Mesenteric fat pad (tissue), 1 donor: Measurements from ENCODE around the gene ZDHHC13. TPM values are rescaled to one million over a fixed set of nuclear protein-coding genes. Genes with fewer than 3 reads are reported as not detected.
"Not testable (repeated sequence)": the region's sequence is repeated elsewhere in the genome, so short reads cannot be mapped to it uniquely, and the experiment has no call there.

Source experiments
- DNase-seq: peaks from one replicate; pipeline ENCODE4 v3.0.0-alpha.2; 2020; ENCODE audit warnings: low spot score
- total RNA-seq: library from RNA; stranded (reverse); fragmentation: NEBNext Ultra II Directional; extraction: Animal tissue kit (Norgen Biotek cat#: 25700); gene quantifications from one replicate; pipeline ENCODE4 v1.2.1, GENCODE V29; 2021
- donor health status: DM: yes; HTN: yes; CAD: no.

Gene ZDHHC13
- total RNA-seq, 1 donor from 2014 or later: 6.5 TPM

- DNase-seq: no peak
Measured at GRCh38 chr11:19100885-19101284, 16.1 kb upstream of the ZDHHC13 start.

GRCh38 chr11:19101796-19102520, 15.0 kb upstream of the ZDHHC13 start:
- no peak for DNase-seq

GRCh38 chr11:19102521-19102900, 14.5 kb upstream of the ZDHHC13 start:
- DNase-seq: no peak

- DNase-seq: no peak
Measured at GRCh38 chr11:19105011-19105410, 12.0 kb upstream of the ZDHHC13 start.

GRCh38 chr11:19107125-19107524, 9.8 kb upstream of the ZDHHC13 start:
- no peak for DNase-seq

GRCh38 chr11:19110295-19110694, 6.7 kb upstream of the ZDHHC13 start:
- DNase-seq: no peak

- DNase-seq: no peak
Measured at GRCh38 chr11:19111809-19112208, 5.2 kb upstream of the ZDHHC13 start.

GRCh38 chr11:19116276-19116970, 545 bp upstream of the ZDHHC13 start:
- DNase-seq: no peak

GRCh38 chr11:19117760-19118097, 761 bp downstream of the ZDHHC13 start:
- DNase-seq: no peak

GRCh38 chr11:19121646-19122045, 4.7 kb downstream of the ZDHHC13 start:
- no peak for DNase-seq

GRCh38 chr11:19122960-19123615, 6.1 kb downstream of the ZDHHC13 start:
- no peak for DNase-seq

- DNase-seq: not testable (repeated sequence)
Measured at GRCh38 chr11:19126562-19127325, 9.8 kb downstream of the ZDHHC13 start.

GRCh38 chr11:19134004-19134403, 17.0 kb downstream of the ZDHHC13 start:
- DNase-seq: no peak

GRCh38 chr11:19136884-19137283, 19.9 kb downstream of the ZDHHC13 start:
- not testable (repeated sequence) for DNase-seq

GRCh38 chr11:19145319-19145718, 28.4 kb downstream of the ZDHHC13 start:
- DNase-seq: no peak

GRCh38 chr11:19156892-19157291, 39.9 kb downstream of the ZDHHC13 start:
- no peak for DNase-seq

- DNase-seq: no peak
Measured at GRCh38 chr11:19160847-19161246, 43.9 kb downstream of the ZDHHC13 start.

GRCh38 chr11:19161651-19162050, 44.7 kb downstream of the ZDHHC13 start:
- DNase-seq: no peak

- no peak for DNase-seq
Measured at GRCh38 chr11:19162951-19163505, 46.1 kb downstream of the ZDHHC13 start.

- no peak for DNase-seq
Measured at GRCh38 chr11:19163617-19164016, 46.6 kb downstream of the ZDHHC13 start.

GRCh38 chr11:19164230-19164855, 47.4 kb downstream of the ZDHHC13 start:
- no peak for DNase-seq
